HG03135 (cell line): ENCODE measurements around the gene NOMO2.
"Not testable (repeated sequence)": the region's sequence is repeated elsewhere in the genome, so short reads cannot be mapped to it uniquely, and the experiment has no call there.

Experiments
- ATAC-seq: cut with Tn5 transposase; IDR thresholded peaks from one replicate; pipeline ENCODE4 v1.9.1; 2021; ENCODE audit warnings: mild to moderate bottlenecking, moderate library complexity; ENCODE audit not compliant: unreplicated experiment

NOMO2 gene

GRCh38 chr16:18561727-18562314 is at the start of gene NOMO2:
Gene NOMO2, minus strand, starts transcription at chr16:18562097. Its CDS starts 57 bp downstream, at chr16:18562040.
- ATAC-seq, result peak; percentile 91

- ATAC-seq, result not testable (repeated sequence)
Observed at GRCh38 chr16:18610147-18610803, 48.4 kb upstream of the NOMO2 start.

- ATAC-seq, result not testable (repeated sequence)
Observed at GRCh38 chr16:18608271-18608670, 46.4 kb upstream of the NOMO2 start.

- not testable (repeated sequence) for ATAC-seq
Observed at GRCh38 chr16:18603572-18604246, 41.8 kb upstream of the NOMO2 start.

- ATAC-seq, result not testable (repeated sequence)
Observed at GRCh38 chr16:18598582-18598981, 36.7 kb upstream of the NOMO2 start.

- not testable (repeated sequence) for ATAC-seq
Observed at GRCh38 chr16:18597734-18598133, 35.8 kb upstream of the NOMO2 start.

- ATAC-seq, result not testable (repeated sequence)
Observed at GRCh38 chr16:18597319-18597718, 35.4 kb upstream of the NOMO2 start.

- not testable (repeated sequence) for ATAC-seq
Observed at GRCh38 chr16:18595796-18596195, 33.9 kb upstream of the NOMO2 start.

- ATAC-seq, result not testable (repeated sequence)
Observed at GRCh38 chr16:18594880-18595279, 33.0 kb upstream of the NOMO2 start.

GRCh38 chr16:18593904-18594303 is 32.0 kb upstream of the NOMO2 start:
- not testable (repeated sequence) for ATAC-seq

- not testable (repeated sequence) for ATAC-seq
Observed at GRCh38 chr16:18592982-18593381, 31.1 kb upstream of the NOMO2 start.

- ATAC-seq, result not testable (repeated sequence)
Observed at GRCh38 chr16:18591908-18592307, 30.0 kb upstream of the NOMO2 start.

- not testable (repeated sequence) for ATAC-seq
Observed at GRCh38 chr16:18591441-18591840, 29.5 kb upstream of the NOMO2 start.

- not testable (repeated sequence) for ATAC-seq
Observed at GRCh38 chr16:18589806-18590205, 27.9 kb upstream of the NOMO2 start.

- not testable (repeated sequence) for ATAC-seq
Observed at GRCh38 chr16:18586560-18587540, 25.0 kb upstream of the NOMO2 start.

GRCh38 chr16:18585789-18586188 is 23.9 kb upstream of the NOMO2 start:
- not testable (repeated sequence) for ATAC-seq

GRCh38 chr16:18582902-18583301 is 21.0 kb upstream of the NOMO2 start:
- ATAC-seq, result no peak

GRCh38 chr16:18580396-18580795 is 18.5 kb upstream of the NOMO2 start:
- not testable (repeated sequence) for ATAC-seq

GRCh38 chr16:18579261-18579660 is 17.4 kb upstream of the NOMO2 start:
- not testable (repeated sequence) for ATAC-seq

GRCh38 chr16:18577942-18578341 is 16.0 kb upstream of the NOMO2 start:
- ATAC-seq, result not testable (repeated sequence)

- ATAC-seq, result not testable (repeated sequence)
Observed at GRCh38 chr16:18575945-18576344, 14.0 kb upstream of the NOMO2 start.
